Activated T-helper 1 cell treated with anti-CD3 and anti-CD28 coated beads, Interleukin-12 subunit alpha, Interleukin-12 subunit beta, Interleukin-2, Interleukin-4 antibody, amounts not matched to agents 30 ng/mL and 10 ng/mL and 1 ng/mL, durations not matched to agents 14 hours and 24 hours and 36 hours (primary cell): Measurements from ENCODE around the gene PHGDH. TPM values are rescaled to one million over a fixed set of nuclear protein-coding genes. Genes with fewer than 3 reads are reported as not detected.

Experiments
- DNase-seq: peaks from one replicate; pipeline ENCODE4 v3.0.0; 2021; ENCODE audit warnings: low spot score
- H3K27ac Mint-ChIP-seq: one replicate; pipeline ENCODE4 v1.8.0; 2021; ENCODE audit warnings: mild to moderate bottlenecking, mixed read lengths
- H3K27me3 Mint-ChIP-seq: one replicate; pipeline ENCODE4 v1.8.0; 2022; ENCODE audit warnings: mild to moderate bottlenecking, moderate library complexity, mixed read lengths; ENCODE audit not compliant: insufficient read depth
- H3K36me3 Mint-ChIP-seq: one replicate; pipeline ENCODE4 v1.8.0; 2021; ENCODE audit warnings: low read depth, mixed read lengths
- H3K4me1 Mint-ChIP-seq: one replicate; pipeline ENCODE4 v1.8.0; 2021; ENCODE audit warnings: low read depth, mixed read lengths
- H3K4me3 Mint-ChIP-seq: one replicate; pipeline ENCODE4 v1.8.0; 2021; ENCODE audit warnings: mild to moderate bottlenecking, moderate library complexity, mixed read lengths
- H3K9me3 Mint-ChIP-seq: one replicate; pipeline ENCODE4 v1.8.0; 2021; ENCODE audit warnings: mixed read lengths
- intact Hi-C: fragments of 100-400 bp; cut with micrococcal nuclease; formaldehyde crosslinking; loops from one replicate; pipeline ENCODE4 v1.15.1; 2024
- total RNA-seq: library from RNA; stranded (reverse); gene quantifications from 2 replicates; pipeline ENCODE4 v1.2.3, GENCODE V29; 2022

Gene PHGDH
- total RNA-seq: 46.7 and 49.3 TPM in 2 replicates

DNA sequence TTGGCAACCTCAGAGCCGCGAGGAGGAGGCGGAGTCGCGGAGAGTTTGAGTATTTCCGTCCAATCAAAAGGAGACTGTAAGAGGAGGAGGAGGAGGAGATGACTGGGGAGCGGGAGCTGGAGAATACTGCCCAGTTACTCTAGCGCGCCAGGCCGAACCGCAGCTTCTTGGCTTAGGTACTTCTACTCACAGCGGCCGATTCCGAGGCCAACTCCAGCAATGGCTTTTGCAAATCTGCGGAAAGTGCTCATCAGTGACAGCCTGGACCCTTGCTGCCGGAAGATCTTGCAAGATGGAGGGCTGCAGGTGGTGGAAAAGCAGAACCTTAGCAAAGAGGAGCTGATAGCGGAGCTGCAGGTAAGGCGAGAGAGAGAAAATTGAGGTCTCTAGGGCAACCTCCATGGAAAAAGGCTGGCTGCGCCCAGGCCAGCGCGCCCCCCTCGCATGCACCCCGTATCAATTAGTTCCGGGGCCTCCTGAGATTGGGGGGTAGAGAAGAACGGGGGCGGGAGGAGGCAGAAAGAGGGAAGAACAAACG, at the start of gene PHGDH:
PHGDH (plus strand) TSS at position 131 of the 538 bp plus-strand sequence; CDS start at position 220, 89 bp downstream.
- H3K9me3 Mint-ChIP-seq: peaks cover 3% of the 10 kb centered on the region
- peak within 1 kb of the TSS; percentile 94 for H3K4me3 Mint-ChIP-seq
- H3K27ac Mint-ChIP-seq: peak within 1 kb of the TSS; percentile 80
- H3K36me3 Mint-ChIP-seq: peaks cover 10% of the 10 kb centered on the region
- intact Hi-C loops: loop anchor here (5.0 kb wide), 2 partner anchors 65 to 570 kb away; partner anchors contain the start of genes WARS2 and ZNF697
- peaks cover 42% of the 10 kb centered on the region for H3K4me1 Mint-ChIP-seq
- H3K27me3 Mint-ChIP-seq: peaks cover 30% of the 10 kb centered on the region
- DNase-seq: peak; percentile 59

DNA sequence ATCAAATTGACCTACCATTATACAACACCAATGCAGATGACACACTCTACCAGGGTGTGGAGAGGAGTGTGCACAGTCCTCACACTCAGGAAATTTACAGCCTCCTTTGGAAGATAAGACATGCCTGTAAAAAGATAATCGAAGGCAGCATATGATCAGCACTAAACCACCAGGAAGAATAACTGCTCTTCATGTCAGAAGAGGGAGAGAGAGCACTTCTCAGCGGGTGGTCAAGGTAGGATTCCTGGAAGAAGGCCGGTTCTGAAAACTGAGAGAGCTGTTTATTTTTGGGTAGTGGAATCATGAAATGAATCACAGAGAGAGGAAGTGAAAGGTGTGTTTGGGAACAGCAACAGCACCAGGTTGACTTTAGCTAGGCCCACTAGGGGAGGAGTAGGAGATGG, 49.7 kb upstream of the PHGDH start:
- Mint-ChIP-seq H3K27me3 (peaks cover 21% of the 10 kb centered on the region), H3K9me3 (no peaks in the 10 kb centered on the region), H3K27ac (no peak overlapping the region), H3K4me1 (peaks cover 12% of the 10 kb centered on the region), H3K4me3 (no peak overlapping the region), H3K36me3 (no peaks in the 10 kb centered on the region)
- DNase-seq: no peak
- intact Hi-C loops: no loop called here

DNA sequence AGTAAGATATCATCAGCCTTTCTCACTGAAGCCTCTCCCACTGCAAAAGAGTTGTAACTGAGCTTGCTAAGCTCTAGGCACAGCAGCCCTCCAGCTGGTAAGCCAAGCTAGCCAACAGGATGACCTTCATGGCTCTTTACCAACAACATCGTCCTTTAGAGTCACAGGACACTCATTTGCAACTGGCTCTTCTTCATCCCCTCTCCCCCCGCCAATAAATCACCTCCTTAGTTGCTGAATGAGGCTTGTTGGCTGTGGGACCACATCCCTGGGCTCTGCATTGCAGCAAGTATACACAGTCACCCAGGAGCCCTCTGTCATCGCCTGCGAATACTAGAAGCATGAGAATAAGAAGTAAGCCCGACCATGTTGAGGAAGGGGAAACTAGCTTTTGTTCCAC, 47.7 kb upstream of the PHGDH start:
- peaks cover 12% of the 10 kb centered on the region for H3K4me1 Mint-ChIP-seq
- DNase-seq: no peak
- intact Hi-C loops: no loop called here

DNA sequence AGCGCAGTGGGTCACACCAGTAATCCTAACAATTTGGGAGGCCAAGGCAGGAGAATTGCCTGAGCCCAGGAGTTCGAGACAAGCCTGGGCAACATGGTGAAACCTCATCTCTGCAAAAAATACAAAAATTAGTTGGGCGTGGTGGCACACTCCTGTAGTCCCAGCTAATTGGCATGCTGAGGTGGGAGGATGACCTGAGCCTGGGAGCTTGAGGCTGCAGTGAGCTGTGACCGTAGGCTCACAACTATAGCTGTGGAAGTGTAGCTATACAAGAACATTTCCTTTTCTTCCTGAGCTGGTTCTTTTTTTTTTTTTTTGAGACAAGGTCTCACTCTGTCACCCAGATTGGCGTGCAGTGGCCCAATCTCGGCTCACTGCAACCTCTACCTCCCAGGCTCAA, 44.6 kb upstream of the PHGDH start:
- Mint-ChIP-seq H3K27me3 (peaks cover 16% of the 10 kb centered on the region), H3K4me3 (no peak overlapping the region), H3K9me3 (no peaks in the 10 kb centered on the region), H3K4me1 (peaks cover 4% of the 10 kb centered on the region), H3K27ac (no peak overlapping the region), H3K36me3 (no peaks in the 10 kb centered on the region)
- DNase-seq: no peak
- intact Hi-C loops: no loop called here

More for the DNA sequence above, 47.7 kb upstream of the PHGDH start:
- H3K27ac Mint-ChIP-seq: no peak overlapping the region
- no peaks in the 10 kb centered on the region for H3K9me3 Mint-ChIP-seq
- peaks cover 16% of the 10 kb centered on the region for H3K27me3 Mint-ChIP-seq
- no peaks in the 10 kb centered on the region for H3K36me3 Mint-ChIP-seq
- H3K4me3 Mint-ChIP-seq: no peak overlapping the region

DNA sequence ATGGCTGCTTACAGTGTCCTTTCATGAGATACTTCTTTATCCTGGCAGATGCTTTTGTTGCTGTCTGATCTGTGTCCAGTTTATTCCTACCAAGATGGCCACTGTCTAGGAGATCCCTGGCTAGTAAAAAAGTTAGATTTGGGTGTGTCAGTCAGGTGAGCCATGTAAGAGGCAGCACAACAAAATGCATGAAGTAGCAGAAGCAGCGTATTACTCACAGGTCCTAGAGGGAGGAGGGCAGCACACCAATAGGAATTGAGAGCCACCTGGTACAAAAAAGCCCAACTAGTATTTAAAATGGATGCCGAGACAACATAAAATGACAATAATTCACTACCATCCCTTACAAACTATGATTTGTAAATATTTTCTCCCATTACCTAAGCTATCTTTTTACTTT, 40.8 kb upstream of the PHGDH start:
- Mint-ChIP-seq H3K36me3 (no peaks in the 10 kb centered on the region), H3K4me3 (no peak overlapping the region), H3K27ac (no peak overlapping the region), H3K27me3 (peaks cover 22% of the 10 kb centered on the region), H3K9me3 (no peaks in the 10 kb centered on the region), H3K4me1 (no peaks in the 10 kb centered on the region)
- intact Hi-C loops: loop anchor here (10.0 kb wide), 1 partner anchor 386 kb away; no protein-coding TSS in a partner anchor
- DNase-seq: no peak

DNA sequence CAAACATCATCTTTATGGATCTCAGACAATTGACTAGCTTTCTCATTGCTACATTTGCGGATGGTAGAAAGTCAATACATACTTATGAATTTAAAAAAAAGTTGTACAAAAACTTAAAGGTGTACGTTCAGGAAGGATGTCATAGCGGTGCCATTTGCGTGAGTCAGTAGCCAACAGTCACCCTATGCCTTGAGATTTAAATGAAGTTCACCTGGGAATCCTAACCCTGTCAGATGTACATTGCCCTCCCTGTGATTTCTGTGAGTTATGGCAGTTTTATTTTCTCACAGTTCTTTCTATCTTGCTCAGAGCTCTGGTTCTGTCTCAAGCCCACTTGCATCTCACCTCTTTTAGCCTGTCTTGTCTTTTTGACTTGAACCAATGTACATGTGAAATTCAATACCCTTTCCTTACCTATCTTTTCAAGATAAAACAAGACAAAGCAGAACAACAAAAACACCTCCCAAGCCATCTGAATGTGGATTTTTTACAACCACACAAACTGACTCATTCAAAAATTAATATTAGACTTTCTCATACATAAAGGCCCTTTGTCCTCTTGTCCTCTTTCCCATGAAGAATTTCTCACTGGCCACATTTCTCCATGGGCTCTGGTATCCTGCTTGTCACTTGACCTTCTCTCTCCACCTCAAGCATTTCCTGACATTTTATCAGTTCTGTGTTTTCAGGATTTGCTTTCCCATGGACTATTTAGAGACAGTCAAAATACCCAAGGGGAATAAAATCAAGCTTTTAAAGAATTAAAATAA, 38.4 kb upstream of the PHGDH start:
- DNase-seq: no peak
- no peaks in the 10 kb centered on the region for H3K4me1 Mint-ChIP-seq
- H3K4me3 Mint-ChIP-seq: no peak overlapping the region
- intact Hi-C loops: loop anchor here (10.0 kb wide), 1 partner anchor 389 kb away; no protein-coding TSS in a partner anchor
- H3K27ac Mint-ChIP-seq: no peak overlapping the region
- H3K36me3 Mint-ChIP-seq: no peaks in the 10 kb centered on the region
- peaks cover 19% of the 10 kb centered on the region for H3K27me3 Mint-ChIP-seq
- H3K9me3 Mint-ChIP-seq: no peaks in the 10 kb centered on the region

DNA sequence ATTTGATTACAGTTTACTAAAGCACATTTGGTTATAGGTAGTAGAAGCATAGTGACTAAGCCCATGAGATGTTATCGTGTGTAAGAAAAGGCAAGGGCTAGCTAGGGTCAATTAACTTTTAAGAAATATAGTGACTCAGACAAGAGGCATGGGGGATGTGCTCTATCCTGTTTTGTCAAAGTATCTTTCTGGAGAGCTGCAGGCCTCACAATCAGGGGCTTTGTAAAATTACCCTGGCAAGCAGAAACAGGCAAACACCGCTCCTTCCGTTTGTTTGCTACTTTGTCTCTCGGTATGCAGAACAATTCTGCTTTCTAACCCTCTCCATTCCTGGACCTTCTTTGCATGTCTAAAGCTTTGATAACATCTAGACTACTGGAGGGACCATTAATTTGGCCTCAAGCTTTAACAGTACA, 37.6 kb upstream of the PHGDH start:
- DNase-seq: no peak
- Mint-ChIP-seq H3K27me3 (peaks cover 19% of the 10 kb centered on the region), H3K9me3 (no peaks in the 10 kb centered on the region), H3K27ac (no peak overlapping the region), H3K4me1 (no peaks in the 10 kb centered on the region), H3K4me3 (no peak overlapping the region), H3K36me3 (no peaks in the 10 kb centered on the region)
- intact Hi-C loops: loop anchor here (10.0 kb wide), 1 partner anchor 389 kb away; no protein-coding TSS in a partner anchor

DNA sequence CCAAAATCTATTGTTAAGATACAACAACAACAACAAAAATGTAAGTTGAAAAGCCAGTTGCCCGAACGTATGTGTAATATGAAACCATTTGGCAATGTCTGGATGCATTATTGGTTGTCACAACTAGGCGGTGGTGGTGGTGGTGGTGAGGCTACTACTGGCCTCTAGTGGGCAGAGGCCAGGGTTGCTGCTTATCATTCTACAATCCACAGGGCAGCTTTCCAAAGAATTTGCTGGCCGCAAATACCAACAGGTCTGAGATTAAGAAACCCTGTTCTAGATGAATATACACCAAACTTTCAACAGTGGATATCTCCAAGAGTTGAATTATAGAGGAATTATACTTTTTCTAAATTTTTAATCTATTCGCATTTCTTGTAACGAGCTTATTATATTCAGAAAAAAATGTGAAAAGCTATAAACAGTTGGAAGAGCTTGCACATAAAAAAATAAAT, 36.9 kb upstream of the PHGDH start:
- Mint-ChIP-seq H3K9me3 (no peaks in the 10 kb centered on the region), H3K36me3 (no peaks in the 10 kb centered on the region), H3K27me3 (peaks cover 21% of the 10 kb centered on the region), H3K27ac (no peak overlapping the region), H3K4me3 (no peak overlapping the region), H3K4me1 (no peaks in the 10 kb centered on the region)
- peak; percentile 9 for DNase-seq
- intact Hi-C loops: loop anchor here (1.0 to 10.0 kb wide), 3 partner anchors 27 to 390 kb away; partner anchors contain the start of gene ZNF697

- Mint-ChIP-seq H3K27ac (no peak overlapping the region), H3K4me1 (no peaks in the 10 kb centered on the region), H3K9me3 (no peaks in the 10 kb centered on the region), H3K27me3 (peaks cover 20% of the 10 kb centered on the region), H3K4me3 (no peak overlapping the region), H3K36me3 (no peaks in the 10 kb centered on the region)
- intact Hi-C loops: loop anchor here (1.0 to 10.0 kb wide), 3 partner anchors 27 to 391 kb away; partner anchors contain the start of gene ZNF697
- DNase-seq: peak; percentile 39
These were observed 36.1 kb upstream of the PHGDH start for GRCh38 chr1:119675349-119676345.

DNA sequence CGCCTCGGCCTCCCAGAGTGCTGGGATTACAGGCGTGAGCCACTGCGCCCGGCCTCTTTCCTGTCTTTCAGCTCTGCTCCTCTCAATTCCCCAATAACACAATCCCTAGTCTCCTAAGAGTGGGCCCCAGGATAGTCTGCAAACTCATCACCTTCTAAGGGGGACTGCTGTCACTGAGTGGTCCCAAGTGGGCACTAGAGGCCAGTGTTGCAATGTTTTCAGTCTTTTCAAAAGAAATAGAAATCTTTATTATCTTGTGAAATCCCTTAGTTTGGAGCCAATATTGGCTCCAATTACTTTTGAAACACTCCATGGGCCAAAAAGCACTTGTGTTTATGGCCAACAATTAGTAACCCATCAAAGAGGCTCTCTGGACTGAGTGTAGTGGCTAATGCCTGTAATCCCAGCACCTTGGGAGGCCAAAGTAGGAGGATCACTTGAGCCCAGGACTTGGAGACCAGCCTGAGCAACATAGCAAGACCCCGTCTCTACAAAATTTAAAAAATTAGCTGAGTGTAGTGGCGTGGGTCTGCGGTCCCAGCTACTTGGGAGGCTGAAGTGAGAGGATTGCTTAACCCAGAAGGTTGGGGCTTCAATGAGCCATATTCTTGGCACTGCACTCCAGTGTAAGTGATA, 35.0 kb upstream of the PHGDH start:
- H3K4me1 Mint-ChIP-seq: no peaks in the 10 kb centered on the region
- no peak overlapping the region for H3K27ac Mint-ChIP-seq
- no peak overlapping the region for H3K4me3 Mint-ChIP-seq
- DNase-seq: no peak
- peaks cover 25% of the 10 kb centered on the region for H3K27me3 Mint-ChIP-seq
- no peaks in the 10 kb centered on the region for H3K9me3 Mint-ChIP-seq
- no peaks in the 10 kb centered on the region for H3K36me3 Mint-ChIP-seq
- intact Hi-C loops: loop anchor here (10.0 kb wide), 1 partner anchor 392 kb away; no protein-coding TSS in a partner anchor

- Mint-ChIP-seq H3K27me3 (peaks cover 24% of the 10 kb centered on the region), H3K36me3 (no peaks in the 10 kb centered on the region), H3K4me3 (no peak overlapping the region), H3K9me3 (no peaks in the 10 kb centered on the region), H3K4me1 (no peaks in the 10 kb centered on the region), H3K27ac (no peak overlapping the region)
- DNase-seq: no peak
- intact Hi-C loops: loop anchor here (10.0 kb wide), 1 partner anchor 394 kb away; no protein-coding TSS in a partner anchor
These were observed 32.5 kb upstream of the PHGDH start for GRCh38 chr1:119679223-119679622.

GRCh38 chr1:119680193-119680592, 31.5 kb upstream of the PHGDH start:
- Mint-ChIP-seq H3K4me3 (no peak overlapping the region), H3K27ac (no peak overlapping the region), H3K9me3 (no peaks in the 10 kb centered on the region), H3K27me3 (peaks cover 22% of the 10 kb centered on the region), H3K4me1 (no peaks in the 10 kb centered on the region), H3K36me3 (no peaks in the 10 kb centered on the region)
- DNase-seq: no peak
- intact Hi-C loops: no loop called here
